NB4 (cell line): ENCODE data around the gene WIZ.

Source experiments
- CTCF ChIP-seq: IDR thresholded peaks from one replicate; pipeline ENCODE4 v1.5.1; 2012; ENCODE audit warnings: low read depth, low read length
- POLR2A ChIP-seq: IDR thresholded peaks from 2 replicates; pipeline ENCODE4 v1.6.1; 2011; ENCODE audit warnings: mild to moderate bottlenecking; ENCODE audit not compliant: insufficient read length; ENCODE audit errors: extremely low read depth

DNA sequence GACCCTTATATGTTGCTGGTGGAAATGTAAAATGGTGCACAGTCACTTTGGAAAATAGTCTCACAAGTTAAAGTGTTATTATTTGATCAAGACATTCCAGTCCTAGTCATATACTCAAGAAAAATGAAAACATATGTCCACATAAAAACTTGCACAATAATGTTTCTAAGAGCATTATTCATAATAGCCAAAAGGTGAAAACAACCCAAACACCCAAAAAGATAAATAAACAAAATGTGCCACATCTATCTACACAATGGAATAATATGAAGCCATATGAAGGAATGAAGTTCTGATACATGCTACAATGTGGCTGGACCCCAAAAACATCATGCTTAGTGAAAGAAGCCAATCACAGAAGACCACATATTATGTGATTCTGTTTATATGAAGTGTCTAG is 55.8 kb downstream of the WIZ start:
- TF ChIP-seq CTCF: no peak
- TF ChIP-seq POLR2A: no peak
